ENCODE measurements around the gene IER2.
"Not testable (repeated sequence)": the region's sequence is repeated elsewhere in the genome, so short reads cannot be mapped to it uniquely, and the experiment has no call there.

DNA sequence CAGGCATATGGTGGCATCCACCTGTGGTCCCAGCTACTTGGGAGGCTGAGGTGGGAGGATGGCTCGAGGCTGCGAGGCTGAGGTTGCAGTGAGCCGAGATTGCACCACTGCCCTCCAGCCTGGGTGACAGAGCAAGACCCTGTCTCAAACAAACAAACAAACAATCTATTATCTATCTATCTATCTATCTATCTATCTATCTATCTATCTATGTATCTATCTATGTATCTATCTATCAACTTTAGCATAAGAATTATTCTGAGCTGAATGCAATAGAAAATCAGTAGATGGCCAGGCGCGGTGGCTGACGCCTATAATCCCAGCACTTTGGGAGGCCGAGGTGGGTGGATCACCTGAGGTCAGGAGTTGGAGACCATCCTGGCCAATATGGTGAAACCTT lies 51.9 kb downstream of the IER2 start:
- TF ChIP-seq, protein P1, sequence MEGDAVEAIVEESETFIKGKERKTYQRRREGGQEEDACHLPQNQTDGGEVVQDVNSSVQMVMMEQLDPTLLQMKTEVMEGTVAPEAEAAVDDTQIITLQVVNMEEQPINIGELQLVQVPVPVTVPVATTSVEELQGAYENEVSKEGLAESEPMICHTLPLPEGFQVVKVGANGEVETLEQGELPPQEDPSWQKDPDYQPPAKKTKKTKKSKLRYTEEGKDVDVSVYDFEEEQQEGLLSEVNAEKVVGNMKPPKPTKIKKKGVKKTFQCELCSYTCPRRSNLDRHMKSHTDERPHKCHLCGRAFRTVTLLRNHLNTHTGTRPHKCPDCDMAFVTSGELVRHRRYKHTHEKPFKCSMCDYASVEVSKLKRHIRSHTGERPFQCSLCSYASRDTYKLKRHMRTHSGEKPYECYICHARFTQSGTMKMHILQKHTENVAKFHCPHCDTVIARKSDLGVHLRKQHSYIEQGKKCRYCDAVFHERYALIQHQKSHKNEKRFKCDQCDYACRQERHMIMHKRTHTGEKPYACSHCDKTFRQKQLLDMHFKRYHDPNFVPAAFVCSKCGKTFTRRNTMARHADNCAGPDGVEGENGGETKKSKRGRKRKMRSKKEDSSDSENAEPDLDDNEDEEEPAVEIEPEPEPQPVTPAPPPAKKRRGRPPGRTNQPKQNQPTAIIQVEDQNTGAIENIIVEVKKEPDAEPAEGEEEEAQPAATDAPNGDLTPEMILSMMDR (IDR thresholded peaks at IDR 0.05 in 4 of 5, conservative IDR thresholded peaks at IDR 0.05 in 1 of 5) = not testable (repeated sequence)
- TF ChIP-seq POLR2A (IDR thresholded peaks at IDR 0.05) = not testable (repeated sequence)
